GM18505 (cell line): Measurements from ENCODE around the gene RAB33A.

Experiments used
- ATAC-seq: cut with Tn5 transposase; IDR thresholded peaks from one replicate; pipeline ENCODE4 v1.9.1; 2021; ENCODE audit not compliant: unreplicated experiment
- POLR2A ChIP-seq: IDR thresholded peaks from 4 replicates; pipeline ENCODE4 v1.6.1; 2011; ENCODE audit warnings: borderline replicate concordance; ENCODE audit not compliant: insufficient read depth, insufficient read length; ENCODE audit errors: extremely low read depth

The RAB33A gene

GRCh38 chrX:130171446-130172126, at the start of gene RAB33A:
Gene RAB33A, plus strand, starts transcription at chrX:130171962. Its CDS starts 101 bp downstream, at chrX:130172063.
- peak; percentile 43 for TF ChIP-seq POLR2A
- no peak for ATAC-seq

GRCh38 chrX:130124577-130124976, 47.2 kb upstream of the RAB33A start:
- ATAC-seq, result no peak
- no peak for TF ChIP-seq POLR2A

GRCh38 chrX:130125091-130125874, 46.5 kb upstream of the RAB33A start:
- TF ChIP-seq POLR2A, result no peak
- no peak for ATAC-seq

GRCh38 chrX:130130990-130131389, 40.8 kb upstream of the RAB33A start:
- ATAC-seq, result no peak
- no peak for TF ChIP-seq POLR2A

GRCh38 chrX:130136496-130136895, 35.3 kb upstream of the RAB33A start:
- TF ChIP-seq POLR2A, result no peak
- no peak for ATAC-seq

GRCh38 chrX:130136961-130137360, 34.8 kb upstream of the RAB33A start:
- no peak for ATAC-seq
- no peak for TF ChIP-seq POLR2A

GRCh38 chrX:130139474-130140201, 32.1 kb upstream of the RAB33A start:
- no peak for TF ChIP-seq POLR2A
- ATAC-seq, result no peak

GRCh38 chrX:130144509-130144908, 27.3 kb upstream of the RAB33A start:
- no peak for ATAC-seq
- no peak for TF ChIP-seq POLR2A

GRCh38 chrX:130145123-130145522, 26.6 kb upstream of the RAB33A start:
- no peak for TF ChIP-seq POLR2A
- no peak for ATAC-seq

- no peak for ATAC-seq
- TF ChIP-seq POLR2A, result no peak
These were observed 24.1 kb upstream of the RAB33A start for GRCh38 chrX:130147631-130148030.

- no peak for ATAC-seq
- no peak for TF ChIP-seq POLR2A
These were observed 16.2 kb upstream of the RAB33A start for GRCh38 chrX:130155564-130155963.

- no peak for ATAC-seq
- no peak for TF ChIP-seq POLR2A
These were observed 13.5 kb upstream of the RAB33A start for GRCh38 chrX:130158311-130158710.

GRCh38 chrX:130159776-130160175, 12.0 kb upstream of the RAB33A start:
- TF ChIP-seq POLR2A, result no peak
- no peak for ATAC-seq
